Endothelial cell of umbilical vein (primary cell): ENCODE results near the gene GAS7. TPM values are rescaled to one million over a fixed set of nuclear protein-coding genes. Genes with fewer than 3 reads are reported as not detected.

Experiments
- BruUV-seq: library from RNA; stranded (reverse); fragments of 400-500 nt; replicated peaks from 2 replicates; lab custom pipeline; 2021; lab: Mats Ljungman, UMichigan
- CTCF ChIA-PET: fragments of 300-600, 350-600 bp; sonication (Branson Sonifier 250); formaldehyde crosslinking; loops from one replicate; lab custom pipeline; 2021; ENCODE audit warnings: antibody characterized with exemption, inconsistent platforms; lab: Charles Lee
- POLR2A ChIA-PET: fragments of 300-600, 350-600 bp; sonication (Branson Sonifier 250); formaldehyde crosslinking; loops from one replicate; lab custom pipeline; 2021; ENCODE audit warnings: antibody characterized with exemption, inconsistent platforms; lab: Charles Lee
- DNase-seq: peaks from one replicate; pipeline ENCODE4 v3.0.0-alpha.2; 2011; ENCODE audit warnings: low read depth, low spot score
- FAIRE-seq: peaks from 2 replicates; lab custom pipeline; 2011; peaks lifted over from hg19 to GRCh38; lab: Jason Lieb, UNC
- H2AFZ ChIP-seq: 2 replicates; pipeline ENCODE4 v1.6.0; 2012; ENCODE audit warnings: low read depth, low read length, control low read depth, inconsistent platforms
- H3K27ac ChIP-seq: 2 replicates; pipeline ENCODE4 v1.5.1; 2011; ENCODE audit warnings: low read depth, mild to moderate bottlenecking, control low read depth, low read length, moderate library complexity; ENCODE audit not compliant: insufficient read depth
- H3K27me3 ChIP-seq, 2 experiments: 2 replicates each; pipeline versions ENCODE4 v1.6.0 to v1.6.1; 2011; ENCODE audit warnings: low read length in 2 of 2, mixed read lengths in 1 of 2; ENCODE audit not compliant: control insufficient read depth in 2 of 2, insufficient read depth in 2 of 2
- H3K36me3 ChIP-seq, 2 experiments: 2 replicates in 1 of 2; 3 replicates in 1 of 2; pipeline ENCODE4 v1.5.1; 2011; ENCODE audit warnings: low read length in 2 of 2, mild to moderate bottlenecking in 1 of 2, moderate library complexity in 1 of 2; ENCODE audit not compliant: control insufficient read depth in 2 of 2, insufficient read depth in 2 of 2; ENCODE audit errors: extremely low read depth in 1 of 2
- H3K4me1 ChIP-seq: 3 replicates; pipeline ENCODE4 v1.5.1; 2011; ENCODE audit warnings: mild to moderate bottlenecking, low read length; ENCODE audit not compliant: control insufficient read depth, insufficient read depth; ENCODE audit errors: extremely low read depth
- H3K4me2 ChIP-seq: 2 replicates; pipeline ENCODE4 v1.6.1; 2011; ENCODE audit warnings: low read length, control low read depth, mixed read lengths; ENCODE audit not compliant: insufficient read depth
- H3K4me3 ChIP-seq, 3 experiments: fragments of 200-600 bp in 1 of 3; sonication (generic), shearing (Covaris generic) in 1 of 3; replicated peaks in 1 of 3; 2 replicates each; pipeline ENCODE4 v1.5.1; 2011 to 2016; ENCODE audit warnings: control low read depth in 3 of 3, low read length in 3 of 3, mild to moderate bottlenecking in 2 of 3, inconsistent platforms in 1 of 3, low read depth in 1 of 3, moderate library complexity in 1 of 3; ENCODE audit not compliant: insufficient read depth in 1 of 3
- H3K79me2 ChIP-seq: 2 replicates; pipeline ENCODE4 v1.6.0; 2012; ENCODE audit warnings: low read length, inconsistent platforms; ENCODE audit not compliant: control insufficient read depth, insufficient read depth
- H3K9ac ChIP-seq: replicated peaks from 2 replicates; pipeline ENCODE3; 2011; ENCODE audit warnings: low read length, control low read depth; ENCODE audit not compliant: insufficient read depth; ENCODE audit errors: extremely low read depth
- H3K9me1 ChIP-seq: replicated peaks from 3 replicates; pipeline ENCODE4 v1.6.0; 2011; ENCODE audit warnings: mild to moderate bottlenecking, low read length; ENCODE audit not compliant: control insufficient read depth, insufficient read depth; ENCODE audit errors: extremely low read depth
- H3K9me3 ChIP-seq: replicated peaks from 2 replicates; pipeline ENCODE4 v1.5.1; 2012; ENCODE audit warnings: low read length, inconsistent platforms; ENCODE audit not compliant: control insufficient read depth, insufficient read depth
- H4K20me1 ChIP-seq: replicated peaks from 2 replicates; pipeline ENCODE3; 2011; ENCODE audit warnings: mild to moderate bottlenecking, low read length; ENCODE audit not compliant: control insufficient read depth, insufficient read depth; ENCODE audit errors: extremely low read depth
- EZH2 ChIP-seq: IDR thresholded peaks from 2 replicates; pipeline ENCODE4 v1.6.1; 2012; ENCODE audit warnings: borderline replicate concordance, low read depth, mild to moderate bottlenecking, moderate library complexity, low read length, inconsistent platforms; ENCODE audit not compliant: severe bottlenecking
- FOS ChIP-seq: IDR thresholded peaks from 2 replicates; pipeline ENCODE4 v1.6.1; 2011; ENCODE audit warnings: mild to moderate bottlenecking, low read length, moderate library complexity, borderline replicate concordance; ENCODE audit not compliant: insufficient read depth
- GATA2 ChIP-seq: IDR thresholded peaks from 2 replicates; pipeline ENCODE4 v1.7.0; 2011; ENCODE audit warnings: low read depth, mild to moderate bottlenecking, moderate library complexity, mixed read lengths, low read length; ENCODE audit not compliant: insufficient read length, insufficient read depth
- JUN ChIP-seq: IDR thresholded peaks from 2 replicates; pipeline ENCODE4 v1.6.1; 2011; ENCODE audit warnings: borderline replicate concordance, low read depth; ENCODE audit not compliant: insufficient read length, insufficient read depth
- MYC ChIP-seq: IDR thresholded peaks from one replicate; pipeline ENCODE4 v1.6.1; 2011; ENCODE audit warnings: mild to moderate bottlenecking, low read depth, low read length
- POLR2A ChIP-seq: IDR thresholded peaks from 2 replicates; pipeline ENCODE4 v1.6.1; 2012; ENCODE audit warnings: low read depth, mild to moderate bottlenecking, control low read depth, low read length
- POLR2AphosphoS5 ChIP-seq: IDR thresholded peaks from 2 replicates; pipeline ENCODE4 v1.6.1; 2012; ENCODE audit warnings: low read depth, mild to moderate bottlenecking, control low read depth, low read length, moderate library complexity; ENCODE audit not compliant: insufficient read depth
- dilution Hi-C: fragments of 300-500 bp; cut with MboI; formaldehyde crosslinking; loops from one replicate; pipeline ENCODE4 v1.15.0; 2019; ENCODE audit warnings: low sequenced_read_pairs; ENCODE audit not compliant: extremely low pct_ligation_motif_present
- intact Hi-C: fragments of 100-400 bp; cut with micrococcal nuclease; formaldehyde crosslinking; loops from one replicate; pipeline ENCODE4 v1.10.0; 2022
- polyA plus RNA-seq, 4 experiments: library from polyadenylated mRNA; depleted of rRNA in 3 of 4; stranded (reverse) in 3 of 4; unstranded in 1 of 4; fragments of >200 nt; gene quantifications; 2 replicates each; pipeline versions ENCODE4 v1.2.1 to v1.2.3, GENCODE V29; 2011 to 2012; ENCODE audit warnings: missing spikeins in 1 of 4
- total RNA-seq: library from RNA; stranded (reverse); gene quantifications from 2 replicates; pipeline ENCODE4 v1.2.3, GENCODE V29; 2021
- TF ChIP-seq, protein P1 (sequence below), 2 donors: IDR thresholded peaks; 1 replicate in 1 of 2; 2 replicates in 1 of 2; pipeline ENCODE4 v1.5.1; 2011; ENCODE audit warnings: low read length in 2 of 2, mild to moderate bottlenecking in 2 of 2, moderate library complexity in 2 of 2, control low read depth in 1 of 2, inconsistent platforms in 1 of 2, low read depth in 1 of 2; ENCODE audit not compliant: insufficient read depth in 1 of 2; ENCODE audit errors: extremely low read depth in 1 of 2
- TF ChIP-seq, protein P2 (sequence below): IDR thresholded peaks from 2 replicates; pipeline ENCODE4 v1.6.1; 2011; ENCODE audit not compliant: insufficient read depth, insufficient read length

GAS7 gene
- total and polyA plus RNA-seq, 2 donors (not counting 3 experiments of a cell fraction or from before 2014, with no cell fraction given), result not detected

DNA sequence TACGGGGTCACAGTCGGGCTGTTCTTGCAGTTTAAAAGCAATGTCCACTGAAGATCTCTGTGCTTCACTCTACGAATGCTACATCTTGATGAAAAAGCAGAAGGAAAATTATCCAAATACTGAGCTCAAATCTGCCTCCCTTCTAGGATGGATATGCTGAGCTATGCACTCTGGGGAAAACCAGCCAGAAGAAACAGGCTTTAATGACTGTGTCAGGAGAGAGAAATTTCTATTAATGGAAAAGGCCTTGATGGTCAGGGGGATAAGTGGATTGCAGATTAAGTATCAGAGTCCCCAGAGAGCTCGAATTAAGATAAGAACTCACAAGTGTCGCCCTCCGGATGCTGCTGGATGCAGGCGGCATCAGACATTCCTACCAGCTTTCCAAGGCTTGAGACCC, 253.7 kb downstream of the GAS7 start:
- H3K79me2 ChIP-seq, result no peaks in the 10 kb centered on the region
- no peaks in the 10 kb centered on the region for H3K36me3 ChIP-seq
- ChIA-PET CTCF (interaction anchor here (0.6 kb wide), 1 partner anchor 104 kb away, joined by 4 read pairs; no protein-coding TSS in a partner anchor), POLR2A (no interaction called here)
- no peak overlapping the region for H3K9ac ChIP-seq
- no peaks in the 10 kb centered on the region for H3K4me1 ChIP-seq
- H3K27me3 ChIP-seq, result no peaks in the 10 kb centered on the region
- no peaks in the 10 kb centered on the region for H3K9me1 ChIP-seq
- H3K27ac ChIP-seq, result no peak overlapping the region
- FAIRE-seq, result no peak
- H4K20me1 ChIP-seq, result no peaks in the 10 kb centered on the region
- H2AFZ ChIP-seq, result no peak overlapping the region
- TF ChIP-seq, protein P1, sequence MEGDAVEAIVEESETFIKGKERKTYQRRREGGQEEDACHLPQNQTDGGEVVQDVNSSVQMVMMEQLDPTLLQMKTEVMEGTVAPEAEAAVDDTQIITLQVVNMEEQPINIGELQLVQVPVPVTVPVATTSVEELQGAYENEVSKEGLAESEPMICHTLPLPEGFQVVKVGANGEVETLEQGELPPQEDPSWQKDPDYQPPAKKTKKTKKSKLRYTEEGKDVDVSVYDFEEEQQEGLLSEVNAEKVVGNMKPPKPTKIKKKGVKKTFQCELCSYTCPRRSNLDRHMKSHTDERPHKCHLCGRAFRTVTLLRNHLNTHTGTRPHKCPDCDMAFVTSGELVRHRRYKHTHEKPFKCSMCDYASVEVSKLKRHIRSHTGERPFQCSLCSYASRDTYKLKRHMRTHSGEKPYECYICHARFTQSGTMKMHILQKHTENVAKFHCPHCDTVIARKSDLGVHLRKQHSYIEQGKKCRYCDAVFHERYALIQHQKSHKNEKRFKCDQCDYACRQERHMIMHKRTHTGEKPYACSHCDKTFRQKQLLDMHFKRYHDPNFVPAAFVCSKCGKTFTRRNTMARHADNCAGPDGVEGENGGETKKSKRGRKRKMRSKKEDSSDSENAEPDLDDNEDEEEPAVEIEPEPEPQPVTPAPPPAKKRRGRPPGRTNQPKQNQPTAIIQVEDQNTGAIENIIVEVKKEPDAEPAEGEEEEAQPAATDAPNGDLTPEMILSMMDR (IDR thresholded peaks at IDR 0.05; ENCODE audit: extremely low read depth in 1 of 2, insufficient read depth in 1 of 2, low read depth in 1 of 2, low read length in 2 of 2), result no peak
- TF ChIP-seq POLR2AphosphoS5 (no peak), GATA2 (no peak), EZH2 (no peak)
- H3K9me3 ChIP-seq, result peaks cover 5% of the 10 kb centered on the region
- dilution Hi-C loops (no loop called here), intact Hi-C loops (no loop called here)
- H3K4me2 ChIP-seq, result no peak overlapping the region
- no peak overlapping the region for H3K4me3 ChIP-seq
- BruUV-seq, result no TSS peak
- no peak for DNase-seq

DNA sequence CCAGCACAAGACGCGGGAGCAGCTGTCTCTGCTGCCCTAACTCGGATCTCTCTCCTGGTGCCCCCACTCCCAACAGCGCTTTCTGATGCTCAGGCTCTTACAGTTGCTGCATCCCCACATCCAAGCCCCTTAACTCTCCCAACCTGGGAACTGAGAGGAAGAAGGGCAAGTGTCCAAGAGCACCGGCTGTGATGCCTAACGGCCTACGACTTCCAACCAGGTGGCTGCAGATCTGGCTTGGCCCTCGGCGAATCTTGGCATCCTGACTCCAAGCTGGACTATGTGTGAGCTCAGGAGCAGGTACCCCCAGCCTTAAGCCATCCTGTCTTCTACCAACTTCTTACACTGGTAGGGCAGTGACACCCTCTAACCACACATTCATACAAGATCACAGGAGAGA, 255.1 kb downstream of the GAS7 start:
- Histone ChIP-seq H3K4me2 (no peak overlapping the region), H3K79me2 (no peaks in the 10 kb centered on the region), H2AFZ (no peak overlapping the region), H3K27me3 (no peaks in the 10 kb centered on the region), H3K4me3 (no peak overlapping the region), H3K27ac (no peak overlapping the region), H3K9me1 (no peaks in the 10 kb centered on the region), H4K20me1 (no peaks in the 10 kb centered on the region), H3K4me1 (no peaks in the 10 kb centered on the region), H3K36me3 (no peaks in the 10 kb centered on the region), H3K9me3 (peaks cover 5% of the 10 kb centered on the region), H3K9ac (no peak overlapping the region)
- dilution Hi-C loops (no loop called here), intact Hi-C loops (no loop called here)
- FAIRE-seq (no peak), DNase-seq (no peak)
- BruUV-seq, result no TSS peak
- ChIA-PET POLR2A (no interaction called here), CTCF (no interaction called here)
- TF ChIP-seq, protein P1 (IDR thresholded peaks at IDR 0.05; ENCODE audit: extremely low read depth in 1 of 2, insufficient read depth in 1 of 2, low read depth in 1 of 2, low read length in 2 of 2), result no peak
- TF ChIP-seq, protein P2, sequence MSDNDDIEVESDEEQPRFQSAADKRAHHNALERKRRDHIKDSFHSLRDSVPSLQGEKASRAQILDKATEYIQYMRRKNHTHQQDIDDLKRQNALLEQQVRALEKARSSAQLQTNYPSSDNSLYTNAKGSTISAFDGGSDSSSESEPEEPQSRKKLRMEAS, result no peak
- TF ChIP-seq GATA2 (no peak), POLR2A (no peak), POLR2AphosphoS5 (no peak), MYC (no peak), FOS (no peak), JUN (no peak), EZH2 (no peak)
